Neural progenitor cell (in vitro differentiated cells): ENCODE results near the gene MMD2.

ENCODE experiments used
- EZH2 ChIP-seq: fragments of 200-600 bp; sonication (generic); IDR thresholded peaks from 2 replicates; pipeline ENCODE4 v1.6.1; 2017; ENCODE audit warnings: antibody characterized with exemption, mild to moderate bottlenecking, moderate library complexity
- EZH2phosphoT487 ChIP-seq: fragments of 200-600 bp; sonication (generic); IDR thresholded peaks from 2 replicates; pipeline ENCODE4 v1.6.1; 2017; ENCODE audit warnings: antibody characterized with exemption
- TF ChIP-seq, protein P1 (sequence below): fragments of 200-600 bp; sonication (generic); IDR thresholded peaks from 2 replicates; pipeline ENCODE4 v1.5.1; 2017; ENCODE audit warnings: antibody characterized with exemption, mild to moderate bottlenecking

DNA sequence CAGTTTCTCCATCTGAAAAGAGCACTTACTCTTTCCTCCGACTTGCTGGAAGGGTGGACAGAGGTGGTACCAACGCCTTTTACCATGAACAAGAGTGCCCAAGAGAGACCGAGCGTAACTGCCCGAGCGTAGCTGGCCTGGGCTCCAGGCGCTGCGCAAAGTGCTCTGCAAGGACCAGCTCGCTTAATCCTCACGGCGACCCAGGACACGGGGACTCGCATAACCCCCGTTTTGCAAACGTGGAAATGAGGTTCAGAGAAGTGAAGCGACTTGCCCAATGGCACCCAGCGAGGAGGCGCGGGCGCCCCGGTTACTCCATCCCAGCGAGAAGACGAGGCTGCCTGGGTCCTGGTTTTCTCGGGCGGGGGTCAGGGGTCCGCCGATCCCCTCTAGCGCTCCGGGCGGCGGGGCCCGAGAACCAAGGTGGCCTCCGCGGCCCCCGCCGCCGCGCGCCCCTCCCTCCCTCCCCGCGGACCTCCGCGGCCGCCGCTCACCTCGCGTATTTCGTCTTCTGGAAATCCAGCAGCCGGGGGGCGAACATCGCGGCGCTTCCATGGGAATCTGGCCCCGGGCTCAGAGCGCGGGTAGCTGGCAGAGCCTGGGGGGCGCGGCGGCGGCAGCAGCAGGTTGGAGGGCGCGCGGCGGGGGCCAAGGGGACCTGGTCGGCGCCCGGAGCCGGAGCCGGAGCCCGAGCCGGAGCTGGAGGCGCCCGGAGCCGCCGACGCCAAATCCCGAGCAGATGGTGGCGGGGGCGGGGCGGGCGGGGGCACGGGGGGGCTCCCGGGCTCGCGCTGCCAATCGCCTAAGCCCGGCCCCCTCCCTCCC lies at the start of gene MMD2:
- TF ChIP-seq EZH2 (peak; percentile 79), EZH2phosphoT487 (peak; percentile 55)
- TF ChIP-seq, protein P1, sequence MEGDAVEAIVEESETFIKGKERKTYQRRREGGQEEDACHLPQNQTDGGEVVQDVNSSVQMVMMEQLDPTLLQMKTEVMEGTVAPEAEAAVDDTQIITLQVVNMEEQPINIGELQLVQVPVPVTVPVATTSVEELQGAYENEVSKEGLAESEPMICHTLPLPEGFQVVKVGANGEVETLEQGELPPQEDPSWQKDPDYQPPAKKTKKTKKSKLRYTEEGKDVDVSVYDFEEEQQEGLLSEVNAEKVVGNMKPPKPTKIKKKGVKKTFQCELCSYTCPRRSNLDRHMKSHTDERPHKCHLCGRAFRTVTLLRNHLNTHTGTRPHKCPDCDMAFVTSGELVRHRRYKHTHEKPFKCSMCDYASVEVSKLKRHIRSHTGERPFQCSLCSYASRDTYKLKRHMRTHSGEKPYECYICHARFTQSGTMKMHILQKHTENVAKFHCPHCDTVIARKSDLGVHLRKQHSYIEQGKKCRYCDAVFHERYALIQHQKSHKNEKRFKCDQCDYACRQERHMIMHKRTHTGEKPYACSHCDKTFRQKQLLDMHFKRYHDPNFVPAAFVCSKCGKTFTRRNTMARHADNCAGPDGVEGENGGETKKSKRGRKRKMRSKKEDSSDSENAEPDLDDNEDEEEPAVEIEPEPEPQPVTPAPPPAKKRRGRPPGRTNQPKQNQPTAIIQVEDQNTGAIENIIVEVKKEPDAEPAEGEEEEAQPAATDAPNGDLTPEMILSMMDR, result no peak
